Smooth muscle cell (in vitro differentiated cells): ENCODE measurements around the gene XRN2. TPM values are rescaled to one million over a fixed set of nuclear protein-coding genes. Genes with fewer than 3 reads are reported as not detected.

Source experiments
- DNase-seq: peaks from one replicate; lab custom pipeline; 2025; ENCODE audit not compliant: unreplicated experiment; lab: John Stamatoyannopoulos, UW
- H2AFZ ChIP-seq: fragments of 200-600 bp; sonication (generic); 2 replicates; pipeline ENCODE4 v1.6.0; 2016; ENCODE audit warnings: antibody characterized with exemption, low read depth, mild to moderate bottlenecking
- H3F3A ChIP-seq: fragments of 200-600 bp; sonication (generic); 2 replicates; pipeline ENCODE4 v1.6.0; 2017; ENCODE audit warnings: antibody characterized with exemption, low read depth
- H3K27ac ChIP-seq: fragments of 200-600 bp; sonication (generic); 2 replicates; pipeline ENCODE4 v1.5.1; 2016; ENCODE audit warnings: low read depth, mild to moderate bottlenecking
- H3K27me3 ChIP-seq: fragments of 200-600 bp; sonication (generic); 2 replicates; pipeline ENCODE4 v1.6.1; 2016; ENCODE audit warnings: low read depth, mild to moderate bottlenecking
- H3K36me3 ChIP-seq: fragments of 200-600 bp; sonication (generic); 2 replicates; pipeline ENCODE4 v1.5.1; 2016; ENCODE audit warnings: low read depth
- H3K4me1 ChIP-seq: fragments of 200-600 bp; sonication (generic); 2 replicates; pipeline ENCODE4 v1.5.1; 2016; ENCODE audit warnings: low read depth
- H3K4me2 ChIP-seq: fragments of 200-600 bp; sonication (generic); 2 replicates; pipeline ENCODE4 v1.6.0; 2016; ENCODE audit warnings: mild to moderate bottlenecking
- H3K4me3 ChIP-seq: fragments of 200-600 bp; sonication (generic); 2 replicates; pipeline ENCODE4 v1.5.1; 2016; ENCODE audit warnings: mild to moderate bottlenecking
- H3K79me2 ChIP-seq: fragments of 200-600 bp; sonication (generic); 2 replicates; pipeline ENCODE4 v1.6.0; 2016; ENCODE audit warnings: low read depth, mild to moderate bottlenecking
- H3K9ac ChIP-seq: fragments of 200-600 bp; sonication (generic); 2 replicates; pipeline ENCODE4 v1.6.0; 2016; ENCODE audit warnings: low read depth
- H3K9me3 ChIP-seq: fragments of 200-600 bp; sonication (generic); replicated peaks from 2 replicates; pipeline ENCODE4 v1.5.1; 2016; ENCODE audit warnings: low read depth
- H4K20me1 ChIP-seq: fragments of 200-600 bp; sonication (generic); 2 replicates; pipeline ENCODE4 v1.6.0; 2016; ENCODE audit warnings: low read depth
- WGBS: methylation state at CpG from one replicate; pipeline ENCODE4 v1.1.7; 2016; ENCODE audit warnings: low lambda C conversion rate; 5-methylcytosine and 5-hydroxymethylcytosine counted together
- polyA plus RNA-seq: library from polyadenylated mRNA; unstranded; fragments of >200 nt; fragmentation: Nextera tagmentation; extraction: Ambion mirVana; gene quantifications from 2 replicates; pipeline ENCODE4 v1.2.1, GENCODE V29; 2016
- total RNA-seq: library from RNA; depleted of rRNA; stranded (reverse); fragments of >200 nt; gene quantifications from 2 replicates; pipeline ENCODE4 v1.2.3, GENCODE V29; 2014
- TF ChIP-seq, protein P1 (sequence below): fragments of 200-600 bp; sonication (generic); IDR thresholded peaks from 2 replicates; pipeline ENCODE4 v1.5.1; 2017; ENCODE audit warnings: borderline replicate concordance, mild to moderate bottlenecking, antibody characterized with exemption; ENCODE audit not compliant: insufficient read depth, poor library complexity, severe bottlenecking

The XRN2 gene, protein sequence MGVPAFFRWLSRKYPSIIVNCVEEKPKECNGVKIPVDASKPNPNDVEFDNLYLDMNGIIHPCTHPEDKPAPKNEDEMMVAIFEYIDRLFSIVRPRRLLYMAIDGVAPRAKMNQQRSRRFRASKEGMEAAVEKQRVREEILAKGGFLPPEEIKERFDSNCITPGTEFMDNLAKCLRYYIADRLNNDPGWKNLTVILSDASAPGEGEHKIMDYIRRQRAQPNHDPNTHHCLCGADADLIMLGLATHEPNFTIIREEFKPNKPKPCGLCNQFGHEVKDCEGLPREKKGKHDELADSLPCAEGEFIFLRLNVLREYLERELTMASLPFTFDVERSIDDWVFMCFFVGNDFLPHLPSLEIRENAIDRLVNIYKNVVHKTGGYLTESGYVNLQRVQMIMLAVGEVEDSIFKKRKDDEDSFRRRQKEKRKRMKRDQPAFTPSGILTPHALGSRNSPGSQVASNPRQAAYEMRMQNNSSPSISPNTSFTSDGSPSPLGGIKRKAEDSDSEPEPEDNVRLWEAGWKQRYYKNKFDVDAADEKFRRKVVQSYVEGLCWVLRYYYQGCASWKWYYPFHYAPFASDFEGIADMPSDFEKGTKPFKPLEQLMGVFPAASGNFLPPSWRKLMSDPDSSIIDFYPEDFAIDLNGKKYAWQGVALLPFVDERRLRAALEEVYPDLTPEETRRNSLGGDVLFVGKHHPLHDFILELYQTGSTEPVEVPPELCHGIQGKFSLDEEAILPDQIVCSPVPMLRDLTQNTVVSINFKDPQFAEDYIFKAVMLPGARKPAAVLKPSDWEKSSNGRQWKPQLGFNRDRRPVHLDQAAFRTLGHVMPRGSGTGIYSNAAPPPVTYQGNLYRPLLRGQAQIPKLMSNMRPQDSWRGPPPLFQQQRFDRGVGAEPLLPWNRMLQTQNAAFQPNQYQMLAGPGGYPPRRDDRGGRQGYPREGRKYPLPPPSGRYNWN
- 83.7 and 90.2 TPM in 2 replicates for total RNA-seq
- 41.3 and 43.4 TPM in 2 replicates for polyA plus RNA-seq

DNA sequence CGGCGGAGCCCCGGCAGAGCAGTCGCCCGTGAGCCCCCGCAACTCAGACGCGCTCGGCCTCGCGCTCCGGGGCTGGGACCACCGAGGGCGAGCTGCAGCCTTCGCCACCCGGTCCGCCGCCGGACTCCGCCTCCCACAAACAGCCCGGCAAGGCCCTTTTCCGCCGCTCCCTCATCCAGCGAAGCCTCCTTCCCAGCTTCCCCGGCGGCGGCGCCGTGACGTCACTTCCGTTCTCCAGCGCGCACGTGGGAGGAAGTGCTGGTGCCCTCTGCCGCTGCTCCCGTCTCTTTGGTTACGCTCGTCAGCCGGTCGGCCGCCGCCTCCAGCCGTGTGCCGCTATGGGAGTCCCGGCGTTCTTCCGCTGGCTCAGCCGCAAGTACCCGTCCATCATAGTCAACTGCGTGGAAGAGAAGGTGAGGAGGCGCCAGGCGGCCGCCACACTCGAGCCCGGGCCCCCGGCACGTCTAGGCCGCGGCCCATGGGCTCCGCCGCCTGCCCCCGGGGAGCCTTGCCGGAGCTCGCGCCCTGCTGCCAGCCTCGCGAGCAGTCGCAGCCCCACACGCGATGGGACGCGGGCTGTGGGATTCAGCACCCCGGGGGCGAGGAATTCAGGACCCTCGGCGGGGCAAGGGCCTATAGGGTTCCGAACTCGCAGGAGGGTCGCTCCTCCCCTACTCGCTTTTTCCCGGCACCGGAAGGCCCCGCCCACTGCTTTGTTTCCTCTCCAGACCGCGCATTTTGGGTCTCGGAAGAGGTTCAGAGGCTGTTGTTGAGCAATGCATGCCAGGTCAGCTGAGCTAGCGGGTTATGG, at the start of gene XRN2:
TSS of gene XRN2 (plus strand) at position 271 of the 811 bp plus-strand sequence. CDS start at position 339, 68 bp downstream.
- Histone ChIP-seq H3K79me2 (peaks cover 22% of the 10 kb centered on the region), H2AFZ (peak within 1 kb of the TSS; percentile 79), H3K4me2 (peak within 1 kb of the TSS; percentile 96), H3K9ac (peak within 1 kb of the TSS; percentile 99), H3K9me3 (no peaks in the 10 kb centered on the region), H3K27me3 (no peaks in the 10 kb centered on the region), H3K4me1 (peaks cover 19% of the 10 kb centered on the region), H3F3A (no peaks in the 10 kb centered on the region), H3K27ac (peak within 1 kb of the TSS; percentile 98), H3K36me3 (no peaks in the 10 kb centered on the region), H4K20me1 (peaks cover 19% of the 10 kb centered on the region), H3K4me3 (peak within 1 kb of the TSS; percentile 98)
- under 1% methylated on average over 83 of the region's 87 CpGs for WGBS
- peak; percentile 87 for DNase-seq
- TF ChIP-seq, protein P1, sequence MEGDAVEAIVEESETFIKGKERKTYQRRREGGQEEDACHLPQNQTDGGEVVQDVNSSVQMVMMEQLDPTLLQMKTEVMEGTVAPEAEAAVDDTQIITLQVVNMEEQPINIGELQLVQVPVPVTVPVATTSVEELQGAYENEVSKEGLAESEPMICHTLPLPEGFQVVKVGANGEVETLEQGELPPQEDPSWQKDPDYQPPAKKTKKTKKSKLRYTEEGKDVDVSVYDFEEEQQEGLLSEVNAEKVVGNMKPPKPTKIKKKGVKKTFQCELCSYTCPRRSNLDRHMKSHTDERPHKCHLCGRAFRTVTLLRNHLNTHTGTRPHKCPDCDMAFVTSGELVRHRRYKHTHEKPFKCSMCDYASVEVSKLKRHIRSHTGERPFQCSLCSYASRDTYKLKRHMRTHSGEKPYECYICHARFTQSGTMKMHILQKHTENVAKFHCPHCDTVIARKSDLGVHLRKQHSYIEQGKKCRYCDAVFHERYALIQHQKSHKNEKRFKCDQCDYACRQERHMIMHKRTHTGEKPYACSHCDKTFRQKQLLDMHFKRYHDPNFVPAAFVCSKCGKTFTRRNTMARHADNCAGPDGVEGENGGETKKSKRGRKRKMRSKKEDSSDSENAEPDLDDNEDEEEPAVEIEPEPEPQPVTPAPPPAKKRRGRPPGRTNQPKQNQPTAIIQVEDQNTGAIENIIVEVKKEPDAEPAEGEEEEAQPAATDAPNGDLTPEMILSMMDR, result no peak

DNA sequence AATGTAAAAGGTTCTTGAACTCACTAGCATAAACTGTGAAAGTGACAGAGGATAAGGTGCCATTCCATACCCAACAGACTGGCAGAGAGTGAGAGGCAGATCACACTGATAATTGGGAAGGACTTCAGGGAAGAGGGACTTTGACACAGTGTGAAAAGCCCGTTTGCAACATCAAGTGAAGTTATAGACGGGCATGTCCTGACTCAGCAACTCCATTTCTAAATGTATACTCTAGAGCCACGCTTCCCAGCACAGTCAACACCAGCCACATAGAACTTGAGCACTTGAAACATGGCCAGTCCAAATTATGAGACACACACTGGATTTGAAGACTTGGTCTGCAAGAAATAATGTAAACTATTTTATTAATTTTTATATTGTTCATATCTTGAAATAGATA, 45.9 kb upstream of the XRN2 start:
- Histone ChIP-seq H3K4me1 (no peaks in the 10 kb centered on the region), H2AFZ (no peak overlapping the region), H3K36me3 (no peaks in the 10 kb centered on the region), H3K27me3 (no peaks in the 10 kb centered on the region), H4K20me1 (no peaks in the 10 kb centered on the region), H3F3A (no peaks in the 10 kb centered on the region), H3K79me2 (no peaks in the 10 kb centered on the region), H3K9me3 (no peaks in the 10 kb centered on the region), H3K9ac (no peak overlapping the region), H3K4me3 (no peak overlapping the region), H3K4me2 (no peak overlapping the region), H3K27ac (no peak overlapping the region)
- TF ChIP-seq, protein P1, result no peak
- WGBS, result 88% methylated on average over 3 of the region's 3 CpGs
- DNase-seq, result no peak

DNA sequence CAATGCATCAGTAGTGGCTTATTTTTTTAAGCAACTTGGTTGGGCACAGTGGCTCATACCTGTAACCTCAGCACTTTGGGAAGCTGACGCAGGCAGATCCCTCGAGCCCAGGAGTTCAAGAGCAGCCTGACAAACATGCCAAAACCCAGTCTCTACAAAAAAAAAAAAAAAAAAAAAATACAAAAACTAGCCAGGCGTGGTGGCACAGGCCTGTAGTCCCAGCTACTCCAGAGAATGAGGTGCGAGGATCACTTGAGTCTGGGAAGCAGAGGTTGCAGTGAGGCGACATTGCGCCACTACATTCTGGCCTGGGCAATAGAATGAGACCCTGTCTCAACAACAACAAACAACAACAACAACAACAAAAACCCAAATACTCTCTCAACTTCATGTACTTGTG, 44.7 kb upstream of the XRN2 start:
- Histone ChIP-seq H2AFZ (no peak overlapping the region), H3K9ac (no peak overlapping the region), H3F3A (no peaks in the 10 kb centered on the region), H3K27me3 (no peaks in the 10 kb centered on the region), H3K9me3 (no peaks in the 10 kb centered on the region), H3K4me2 (no peak overlapping the region), H3K4me3 (no peak overlapping the region), H3K4me1 (no peaks in the 10 kb centered on the region), H4K20me1 (no peaks in the 10 kb centered on the region), H3K36me3 (no peaks in the 10 kb centered on the region), H3K27ac (no peak overlapping the region), H3K79me2 (no peaks in the 10 kb centered on the region)
- no peak for DNase-seq
- TF ChIP-seq, protein P1, result no peak
- 90% methylated on average over 6 of the region's 6 CpGs for WGBS
